Measurements from ENCODE around the gene KCNJ9.

DNA sequence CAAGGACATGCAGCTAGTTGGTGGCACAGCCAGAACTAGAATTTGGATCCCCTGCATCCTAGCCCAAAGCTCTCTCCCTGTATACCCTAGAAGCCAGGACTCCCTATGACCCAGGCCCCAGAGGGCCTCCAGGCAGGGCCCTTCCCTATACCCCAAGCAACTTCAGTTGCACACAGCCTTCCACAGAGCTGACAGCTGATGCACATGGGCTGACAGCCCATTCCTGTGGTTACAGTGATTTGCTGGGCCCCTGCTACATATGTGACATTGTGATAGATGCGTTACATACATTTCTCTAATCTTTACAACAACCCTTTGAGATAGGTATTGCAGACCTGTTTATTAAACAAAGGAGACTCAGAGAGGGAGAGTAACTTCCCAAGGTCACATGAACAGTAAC, 40.0 kb downstream of the KCNJ9 start:
- TF ChIP-seq, protein P1, sequence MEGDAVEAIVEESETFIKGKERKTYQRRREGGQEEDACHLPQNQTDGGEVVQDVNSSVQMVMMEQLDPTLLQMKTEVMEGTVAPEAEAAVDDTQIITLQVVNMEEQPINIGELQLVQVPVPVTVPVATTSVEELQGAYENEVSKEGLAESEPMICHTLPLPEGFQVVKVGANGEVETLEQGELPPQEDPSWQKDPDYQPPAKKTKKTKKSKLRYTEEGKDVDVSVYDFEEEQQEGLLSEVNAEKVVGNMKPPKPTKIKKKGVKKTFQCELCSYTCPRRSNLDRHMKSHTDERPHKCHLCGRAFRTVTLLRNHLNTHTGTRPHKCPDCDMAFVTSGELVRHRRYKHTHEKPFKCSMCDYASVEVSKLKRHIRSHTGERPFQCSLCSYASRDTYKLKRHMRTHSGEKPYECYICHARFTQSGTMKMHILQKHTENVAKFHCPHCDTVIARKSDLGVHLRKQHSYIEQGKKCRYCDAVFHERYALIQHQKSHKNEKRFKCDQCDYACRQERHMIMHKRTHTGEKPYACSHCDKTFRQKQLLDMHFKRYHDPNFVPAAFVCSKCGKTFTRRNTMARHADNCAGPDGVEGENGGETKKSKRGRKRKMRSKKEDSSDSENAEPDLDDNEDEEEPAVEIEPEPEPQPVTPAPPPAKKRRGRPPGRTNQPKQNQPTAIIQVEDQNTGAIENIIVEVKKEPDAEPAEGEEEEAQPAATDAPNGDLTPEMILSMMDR (IDR thresholded peaks at IDR 0.05): no peak
- no peak for TF ChIP-seq POLR2A (IDR thresholded peaks at IDR 0.05)
